ENCODE data around the gene NSUN6. TPM values are rescaled to one million over a fixed set of nuclear protein-coding genes. Genes with fewer than 3 reads are reported as not detected.

The NSUN6 gene
- polyA plus RNA-seq, 1 donor (not counting 4 experiments of a cell fraction or from before 2014, with no cell fraction given): 9.8 TPM

GRCh38 chr10:18659125-18659818, 7.9 kb upstream of the NSUN6 start, which contains the start of gene ARL5B:
Gene ARL5B, plus strand, starts transcription at chr10:18659431. Its CDS starts 207 bp downstream, at chr10:18659638.
- peak; percentile 66 for DNase-seq (ENCODE audit: low read depth, low spot score)
- peak; percentile 69 for FAIRE-seq
- H3K9ac ChIP-seq (ENCODE audit: control insufficient read depth, extremely low read depth, insufficient read depth, low read length): peak within 1 kb of the TSS; percentile 99
- no peak for TF ChIP-seq CTCF (optimal IDR thresholded peaks at IDR 0.05 in 1 of 3, IDR thresholded peaks at IDR 0.05 in 1 of 3, conservative IDR thresholded peaks at IDR 0.05 in 1 of 3; ENCODE audit: extremely low read depth in 1 of 3, insufficient read depth in 2 of 3, low read length in 3 of 3)
- no peak for TF ChIP-seq EZH2 (IDR thresholded peaks at IDR 0.05; ENCODE audit: low read length)
- H3K36me3 ChIP-seq (ENCODE audit: control insufficient read depth in 2 of 2, extremely low read depth in 1 of 2, insufficient read depth in 2 of 2, low read length in 2 of 2): peaks cover 0 to 6% of the 10 kb centered on the region in 2 experiments
- no peaks in the 10 kb centered on the region for H3K9me1 ChIP-seq (ENCODE audit: control insufficient read depth, extremely low read depth, insufficient read depth, low read length)
- dilution Hi-C loops (cut with MboI; ENCODE audit: extremely low pct_ligation_motif_present, low sequenced_read_pairs): no loop called here
- H3K79me2 ChIP-seq (ENCODE audit: control insufficient read depth, insufficient read depth, low read length): peaks cover 50% of the 10 kb centered on the region
- H2AFZ ChIP-seq (ENCODE audit: control insufficient read depth, low read length): peak within 1 kb of the TSS; percentile 82
- H3K4me3 ChIP-seq (ENCODE audit: control insufficient read depth in 2 of 3, extremely low read depth in 1 of 3, insufficient read depth in 2 of 3, low read depth in 1 of 3, low read length in 3 of 3): peak within 1 kb of the TSS; percentile 60 to 81 (median 61)
- peaks cover 16% of the 10 kb centered on the region for H3K4me1 ChIP-seq (ENCODE audit: control insufficient read depth, extremely low read depth, insufficient read depth, low read length)
- no peaks in the 10 kb centered on the region for H3K9me3 ChIP-seq (ENCODE audit: control insufficient read depth, low read depth, low read length)
- peak within 1 kb of the TSS; percentile 90 for H3K27ac ChIP-seq (ENCODE audit: control insufficient read depth, insufficient read depth, low read length)
- no peaks in the 10 kb centered on the region for H3K27me3 ChIP-seq (ENCODE audit: control insufficient read depth, extremely low read depth, insufficient read depth, low read length)
- no peaks in the 10 kb centered on the region for H4K20me1 ChIP-seq (ENCODE audit: control insufficient read depth, extremely low read depth, insufficient read depth, low read length)
- peak within 1 kb of the TSS; percentile 97 for H3K4me2 ChIP-seq (ENCODE audit: control insufficient read depth, extremely low read depth, insufficient read depth, low read depth, low read length)

- Histone ChIP-seq H3K4me3 (ENCODE audit: control insufficient read depth in 2 of 3, extremely low read depth in 1 of 3, insufficient read depth in 2 of 3, low read depth in 1 of 3, low read length in 3 of 3) (peak overlapping the region; percentile 60 to 81 (median 61)), H4K20me1 (ENCODE audit: control insufficient read depth, extremely low read depth, insufficient read depth, low read length) (no peaks in the 10 kb centered on the region), H3K9me1 (ENCODE audit: control insufficient read depth, extremely low read depth, insufficient read depth, low read length) (no peaks in the 10 kb centered on the region), H3K9me3 (ENCODE audit: control insufficient read depth, low read depth, low read length) (no peaks in the 10 kb centered on the region), H3K4me1 (ENCODE audit: control insufficient read depth, extremely low read depth, insufficient read depth, low read length) (peaks cover 16% of the 10 kb centered on the region), H3K9ac (ENCODE audit: control insufficient read depth, extremely low read depth, insufficient read depth, low read length) (peak overlapping the region; percentile 99), H3K4me2 (ENCODE audit: control insufficient read depth, extremely low read depth, insufficient read depth, low read depth, low read length) (peak overlapping the region; percentile 97), H2AFZ (ENCODE audit: control insufficient read depth, low read length) (peak overlapping the region; percentile 82), H3K79me2 (ENCODE audit: control insufficient read depth, insufficient read depth, low read length) (peaks cover 43% of the 10 kb centered on the region), H3K27me3 (ENCODE audit: control insufficient read depth, extremely low read depth, insufficient read depth, low read length) (no peaks in the 10 kb centered on the region), H3K27ac (ENCODE audit: control insufficient read depth, insufficient read depth, low read length) (peak overlapping the region; percentile 90), H3K36me3 (ENCODE audit: control insufficient read depth in 2 of 2, extremely low read depth in 1 of 2, insufficient read depth in 2 of 2, low read length in 2 of 2) (peaks cover 0 to 6% of the 10 kb centered on the region in 2 experiments)
- no peak for FAIRE-seq
- dilution Hi-C loops (cut with MboI; ENCODE audit: extremely low pct_ligation_motif_present, low sequenced_read_pairs): no loop called here
- TF ChIP-seq CTCF (optimal IDR thresholded peaks at IDR 0.05 in 1 of 3, IDR thresholded peaks at IDR 0.05 in 1 of 3, conservative IDR thresholded peaks at IDR 0.05 in 1 of 3; ENCODE audit: extremely low read depth in 1 of 3, insufficient read depth in 2 of 3, low read length in 3 of 3) (no peak), EZH2 (IDR thresholded peaks at IDR 0.05; ENCODE audit: low read length) (no peak)
- DNase-seq (ENCODE audit: low read depth, low spot score): no peak
These were observed 7.1 kb upstream of the NSUN6 start for GRCh38 chr10:18658271-18659124.
